ENCODE measurements around the gene GPX7.

- TF ChIP-seq CTCF (IDR thresholded peaks at IDR 0.05; ENCODE audit: insufficient read depth, low read length, poor library complexity, severe bottlenecking) = no peak
- TF ChIP-seq EZH2phosphoT487 (conservative IDR thresholded peaks at IDR 0.05; ENCODE audit: low read length) = no peak
Measured at GRCh38 chr1:52613636-52614373, 11.6 kb downstream of the GPX7 start.

Data from SU-DHL-6 (cell line).